ENCODE results near the gene HDAC9.

The HDAC9 gene

DNA sequence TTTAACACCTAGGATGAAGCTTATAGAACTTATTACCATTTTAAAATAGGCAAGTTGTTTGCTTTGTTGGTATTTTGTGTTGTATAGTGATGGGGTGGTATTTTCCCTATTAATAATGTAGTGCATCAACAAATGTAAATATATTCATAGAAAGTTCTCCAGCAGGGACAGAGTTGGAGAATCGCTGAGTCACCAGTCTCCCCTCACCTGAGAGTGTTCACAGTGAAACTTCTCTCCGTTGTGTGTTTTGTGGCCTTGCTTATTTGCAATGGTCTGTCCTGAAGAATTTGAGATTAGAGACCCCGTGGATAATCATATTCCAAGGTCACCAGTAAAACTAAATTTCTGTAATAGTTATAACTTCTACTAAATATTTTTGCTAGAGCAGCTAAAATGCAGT, 51.0 kb downstream of the HDAC9 start:
- H4K20me1 ChIP-seq (ENCODE audit: insufficient read depth, low read length), result no peaks in the 10 kb centered on the region
- H3K27ac ChIP-seq (ENCODE audit: low read length), result no peak overlapping the region
- H3K79me2 ChIP-seq (ENCODE audit: insufficient read depth, low read length), result no peaks in the 10 kb centered on the region
- H2AFZ ChIP-seq (ENCODE audit: low read depth, low read length), result no peak overlapping the region
- DNase-seq (no peak), ATAC-seq (ENCODE audit: insufficient read depth, low read depth) (no peak)
- no peak overlapping the region for H3K4me2 ChIP-seq (ENCODE audit: insufficient read depth, low read length)
- no peaks in the 10 kb centered on the region for H3K36me3 ChIP-seq (ENCODE audit: insufficient read depth, low read length)
- no peaks in the 10 kb centered on the region for H3K27me3 ChIP-seq (ENCODE audit: insufficient read depth, low read length, poor library complexity)
- no peaks in the 10 kb centered on the region for H3K9me3 ChIP-seq (ENCODE audit: insufficient read depth, low read length, severe bottlenecking)
- H3K4me3 ChIP-seq (ENCODE audit: low read depth in 1 of 2, low read length in 2 of 2), result no peak overlapping the region
- H3K4me1 ChIP-seq (ENCODE audit: insufficient read depth, low read length), result no peaks in the 10 kb centered on the region
- no peak for TF ChIP-seq CTCF (IDR thresholded peaks at IDR 0.05; ENCODE audit: borderline replicate concordance, extremely low read depth, low read length, poor library complexity, severe bottlenecking)
- TF ChIP-seq EZH2 (IDR thresholded peaks at IDR 0.05; ENCODE audit: borderline replicate concordance, low read depth, low read length, severe bottlenecking), result no peak
- no peak overlapping the region for H3K9ac ChIP-seq (ENCODE audit: low read depth, low read length)

GRCh38 chr7:18547509-18548187, 52.1 kb downstream of the HDAC9 start:
- no peak overlapping the region for H2AFZ ChIP-seq (ENCODE audit: low read depth, low read length)
- no peak for ATAC-seq (ENCODE audit: insufficient read depth, low read depth)
- DNase-seq, result no peak
- no peaks in the 10 kb centered on the region for H4K20me1 ChIP-seq (ENCODE audit: insufficient read depth, low read length)
- H3K9ac ChIP-seq (ENCODE audit: low read depth, low read length), result no peak overlapping the region
- no peaks in the 10 kb centered on the region for H3K36me3 ChIP-seq (ENCODE audit: insufficient read depth, low read length)
- no peaks in the 10 kb centered on the region for H3K4me1 ChIP-seq (ENCODE audit: insufficient read depth, low read length)
- no peaks in the 10 kb centered on the region for H3K9me3 ChIP-seq (ENCODE audit: insufficient read depth, low read length, severe bottlenecking)
- no peaks in the 10 kb centered on the region for H3K27me3 ChIP-seq (ENCODE audit: insufficient read depth, low read length, poor library complexity)
- no peak overlapping the region for H3K27ac ChIP-seq (ENCODE audit: low read length)
- no peak overlapping the region for H3K4me2 ChIP-seq (ENCODE audit: insufficient read depth, low read length)
- H3K79me2 ChIP-seq (ENCODE audit: insufficient read depth, low read length), result no peaks in the 10 kb centered on the region
- H3K4me3 ChIP-seq (ENCODE audit: low read depth in 1 of 2, low read length in 2 of 2), result no peak overlapping the region
- TF ChIP-seq CTCF (IDR thresholded peaks at IDR 0.05; ENCODE audit: borderline replicate concordance, extremely low read depth, low read length, poor library complexity, severe bottlenecking) (no peak), EZH2 (IDR thresholded peaks at IDR 0.05; ENCODE audit: borderline replicate concordance, low read depth, low read length, severe bottlenecking) (no peak)

DNA sequence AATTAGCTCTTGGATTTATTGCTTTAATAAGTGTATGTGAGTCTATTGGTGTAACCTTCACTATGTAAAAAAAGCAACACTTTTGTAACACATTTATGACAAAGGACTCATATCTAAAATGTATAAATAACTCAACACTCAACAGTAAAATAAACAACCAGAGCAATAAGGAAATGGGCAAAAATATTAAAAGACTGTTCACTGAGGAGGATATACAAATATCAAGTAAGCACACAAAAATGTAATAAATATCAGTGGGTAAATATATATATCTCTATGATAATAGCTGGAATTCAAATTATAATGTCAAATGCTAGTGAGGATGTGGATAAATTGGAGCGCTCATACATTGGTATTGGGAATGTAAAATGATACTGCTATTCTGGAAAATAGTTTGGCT, 53.0 kb downstream of the HDAC9 start:
- H3K36me3 ChIP-seq (ENCODE audit: insufficient read depth, low read length), result no peaks in the 10 kb centered on the region
- H3K27ac ChIP-seq (ENCODE audit: low read length), result no peak overlapping the region
- H4K20me1 ChIP-seq (ENCODE audit: insufficient read depth, low read length), result no peaks in the 10 kb centered on the region
- DNase-seq (no peak), ATAC-seq (ENCODE audit: insufficient read depth, low read depth) (no peak)
- no peaks in the 10 kb centered on the region for H3K27me3 ChIP-seq (ENCODE audit: insufficient read depth, low read length, poor library complexity)
- H3K4me3 ChIP-seq (ENCODE audit: low read depth in 1 of 2, low read length in 2 of 2), result no peak overlapping the region
- no peak overlapping the region for H3K4me2 ChIP-seq (ENCODE audit: insufficient read depth, low read length)
- no peaks in the 10 kb centered on the region for H3K9me3 ChIP-seq (ENCODE audit: insufficient read depth, low read length, severe bottlenecking)
- H3K4me1 ChIP-seq (ENCODE audit: insufficient read depth, low read length), result no peaks in the 10 kb centered on the region
- H3K9ac ChIP-seq (ENCODE audit: low read depth, low read length), result no peak overlapping the region
- no peak overlapping the region for H2AFZ ChIP-seq (ENCODE audit: low read depth, low read length)
- no peaks in the 10 kb centered on the region for H3K79me2 ChIP-seq (ENCODE audit: insufficient read depth, low read length)
- TF ChIP-seq EZH2 (IDR thresholded peaks at IDR 0.05; ENCODE audit: borderline replicate concordance, low read depth, low read length, severe bottlenecking) (no peak), CTCF (IDR thresholded peaks at IDR 0.05; ENCODE audit: borderline replicate concordance, extremely low read depth, low read length, poor library complexity, severe bottlenecking) (no peak)

Data from DND-41 (cell line).